Measurements from ENCODE around the gene GRHL3.

- TF ChIP-seq CTCF (IDR thresholded peaks at IDR 0.05) (no peak), EP300 (IDR thresholded peaks at IDR 0.05) (no peak)
Measured at GRCh38 chr1:24383381-24383940, 64.3 kb downstream of the GRHL3 start.

Measured in tibial nerve (tissue), 4 donors.